SHP77 treated with DMSO at 0.1 percent for 48 hours (cell line): Measurements from ENCODE around the gene ATP6V0C.
"Not testable (repeated sequence)": the region's sequence is repeated elsewhere in the genome, so short reads cannot be mapped to it uniquely, and the experiment has no call there.

Experiments
- DNase-seq: peaks from one replicate; lab custom pipeline; 2025; lab: John Stamatoyannopoulos, UW

ATP6V0C gene

DNA sequence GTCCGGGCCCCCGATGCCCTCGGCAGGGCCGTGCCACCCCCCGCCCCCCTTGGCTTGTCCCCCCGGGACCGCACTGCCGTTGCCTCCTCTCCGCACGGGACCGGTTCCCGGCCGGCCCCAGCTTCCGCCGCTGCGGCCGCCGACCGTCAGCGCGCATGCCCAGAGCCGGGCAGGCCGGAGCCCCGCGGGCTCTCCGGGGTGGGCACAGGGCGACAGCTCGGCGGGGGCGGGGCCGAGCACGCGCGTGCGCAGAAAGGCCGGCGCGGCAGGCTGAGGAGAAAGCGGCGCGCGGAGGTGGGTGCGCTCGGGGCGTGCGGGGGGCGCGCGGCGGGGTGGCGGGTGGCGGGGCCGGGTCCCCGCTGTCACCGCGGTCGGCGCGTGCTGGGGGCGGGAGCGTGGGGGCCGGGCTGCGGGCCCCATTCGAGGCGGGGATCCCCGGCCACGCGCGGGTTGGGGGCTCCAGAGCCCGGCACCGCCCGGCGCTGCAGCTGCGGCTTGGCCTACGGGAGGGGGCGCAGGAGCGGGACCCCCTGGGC lies 38.8 kb upstream of the ATP6V0C start, which contains the start of gene TBC1D24:
Gene TBC1D24, plus strand, starts transcription at position 251 of the 536 bp plus-strand sequence. CDS start 21,022 bp downstream, outside the sequence.
- peak; percentile 20 for DNase-seq

DNA sequence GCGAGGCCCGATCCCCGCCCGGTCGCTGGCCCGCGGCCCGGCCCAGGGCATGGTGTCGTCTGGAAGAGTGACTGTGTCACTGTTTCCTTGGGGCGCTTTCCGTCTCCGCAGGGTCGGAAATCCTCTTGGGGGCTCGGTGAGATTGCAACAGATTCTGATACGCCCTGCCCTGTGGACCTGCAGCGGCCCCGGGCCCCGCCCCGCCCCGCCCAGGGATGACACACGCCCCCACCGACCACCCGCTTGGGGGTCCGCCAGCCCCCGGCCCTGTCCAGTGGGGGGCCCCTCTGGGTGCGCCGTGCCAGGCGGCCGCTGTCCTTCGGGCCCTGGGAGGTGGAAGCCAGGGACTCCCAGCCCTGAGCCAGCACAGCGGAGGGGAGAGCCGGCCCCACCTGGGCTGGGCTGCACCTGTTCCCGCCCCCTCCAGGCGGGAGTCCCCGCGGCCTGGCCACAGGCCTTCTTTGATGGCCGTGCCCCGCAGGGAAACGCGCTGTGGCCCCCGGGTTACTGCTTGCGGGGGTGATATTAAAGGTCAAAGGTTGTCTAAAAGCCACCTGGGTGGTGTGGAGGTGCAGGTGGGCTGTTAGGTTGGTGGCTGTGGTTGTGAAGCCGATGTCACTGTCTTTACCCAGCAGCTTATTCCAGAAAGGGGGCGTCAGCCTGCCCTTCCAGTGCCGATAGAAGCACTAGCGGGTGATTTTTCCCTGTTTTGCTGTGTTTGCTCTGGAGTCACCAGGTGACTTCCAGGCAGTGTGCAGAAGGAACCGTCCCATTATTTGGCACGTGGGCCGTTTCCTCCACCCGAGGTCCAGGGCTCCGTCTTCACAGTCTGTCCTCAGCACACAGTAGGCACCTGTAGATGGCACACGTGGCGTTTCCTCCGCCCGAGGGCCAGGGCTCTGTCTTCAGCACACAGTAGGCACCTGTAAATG lies 38.1 kb upstream of the ATP6V0C start:
- no peak for DNase-seq

DNA sequence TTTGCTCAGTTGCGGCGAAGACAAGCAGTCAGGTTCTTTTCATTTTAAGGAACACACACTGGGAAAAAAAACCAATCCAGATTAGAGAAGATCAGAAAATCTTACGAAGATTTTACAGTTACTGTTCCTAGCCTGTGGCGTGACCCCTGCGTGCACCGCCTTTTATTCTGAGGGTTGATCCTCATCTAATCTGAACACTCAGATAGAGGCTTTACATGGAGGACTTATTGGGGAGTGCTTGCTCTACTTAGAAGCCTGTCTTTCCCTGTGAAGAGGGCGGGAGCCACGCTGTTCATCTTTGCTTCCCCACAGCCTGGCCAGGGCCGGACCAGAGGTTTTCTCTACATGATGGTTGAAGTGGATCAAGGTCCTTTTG lies 37.4 kb upstream of the ATP6V0C start:
- no peak for DNase-seq

DNA sequence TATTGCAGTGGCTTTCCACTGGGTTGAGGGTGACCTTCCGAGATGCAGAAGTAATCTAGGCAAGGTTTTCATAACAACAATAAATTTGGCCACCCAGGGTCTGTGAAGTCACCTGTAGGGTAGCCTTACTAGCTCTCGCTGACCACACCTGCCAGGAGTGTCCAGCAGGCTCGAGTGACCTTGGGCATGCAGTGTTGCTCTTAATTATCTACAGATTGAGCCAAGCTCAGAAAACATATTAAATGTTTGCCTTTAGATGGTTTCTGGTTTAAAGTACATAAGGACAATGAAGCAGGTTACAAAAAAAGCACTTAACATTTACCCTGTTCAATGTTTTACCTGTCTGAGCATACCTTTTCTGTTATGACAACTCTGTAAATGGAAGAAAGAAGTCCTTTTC lies 37.0 kb upstream of the ATP6V0C start:
- DNase-seq, result no peak

DNA sequence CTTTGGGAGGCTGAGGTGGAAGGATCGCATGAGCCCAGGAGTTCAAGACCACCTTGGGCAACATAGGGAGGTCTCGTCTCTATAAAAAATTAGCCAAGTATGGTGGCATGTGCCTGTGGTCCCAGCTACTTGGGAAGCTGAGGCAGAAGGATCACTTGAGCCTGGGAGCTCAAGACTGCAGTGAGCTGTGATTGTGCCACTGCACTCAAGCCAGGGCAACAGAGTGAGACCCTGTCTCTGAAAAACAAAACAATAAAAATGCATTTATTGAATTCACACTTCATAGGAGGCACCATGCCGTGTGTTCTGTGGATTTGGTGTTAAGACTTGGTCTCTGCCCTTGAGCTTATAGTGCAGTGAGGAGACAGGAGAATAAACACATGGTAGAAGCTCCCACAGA lies 36.4 kb upstream of the ATP6V0C start:
- DNase-seq, result no peak

DNA sequence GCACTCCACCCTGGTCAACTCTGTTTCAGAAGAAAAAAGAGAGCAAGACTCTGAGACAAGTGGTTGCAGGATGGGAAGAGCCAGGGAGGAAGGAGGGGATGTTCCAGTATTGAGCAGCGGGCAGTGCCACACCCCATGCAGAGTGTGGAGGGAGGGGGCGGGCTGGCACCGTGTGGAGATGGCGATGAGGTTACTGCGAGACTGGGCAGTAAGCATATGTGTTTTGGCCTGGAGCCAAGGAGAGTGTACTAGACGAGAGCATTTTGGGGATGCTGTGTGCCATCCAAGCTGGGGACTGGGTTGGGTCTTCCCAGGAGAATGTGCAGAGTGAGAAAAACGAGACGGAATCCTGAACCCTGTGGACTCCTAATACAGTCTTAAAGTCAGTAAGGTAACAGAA lies 35.5 kb upstream of the ATP6V0C start:
- no peak for DNase-seq

DNA sequence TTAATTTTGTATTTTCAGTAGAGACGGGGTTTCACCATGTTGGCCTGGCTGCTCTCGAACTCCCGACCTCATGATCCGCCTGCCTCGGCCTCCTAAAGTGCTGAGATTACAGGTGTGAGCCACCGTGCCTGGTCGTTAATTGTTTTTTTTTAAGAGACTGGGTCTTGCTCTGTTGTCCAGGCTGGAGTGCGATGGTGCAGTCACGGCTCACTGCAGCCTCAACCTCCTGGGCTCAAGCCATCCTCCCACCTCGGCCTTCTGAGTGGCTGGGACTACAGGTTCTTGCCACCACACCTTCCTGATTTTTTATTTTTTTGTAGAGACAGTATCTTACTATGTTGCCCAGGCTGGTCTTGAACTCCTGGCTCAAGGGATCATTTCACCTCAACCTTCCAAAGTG lies 33.8 kb upstream of the ATP6V0C start:
- DNase-seq, result not testable (repeated sequence)

DNA sequence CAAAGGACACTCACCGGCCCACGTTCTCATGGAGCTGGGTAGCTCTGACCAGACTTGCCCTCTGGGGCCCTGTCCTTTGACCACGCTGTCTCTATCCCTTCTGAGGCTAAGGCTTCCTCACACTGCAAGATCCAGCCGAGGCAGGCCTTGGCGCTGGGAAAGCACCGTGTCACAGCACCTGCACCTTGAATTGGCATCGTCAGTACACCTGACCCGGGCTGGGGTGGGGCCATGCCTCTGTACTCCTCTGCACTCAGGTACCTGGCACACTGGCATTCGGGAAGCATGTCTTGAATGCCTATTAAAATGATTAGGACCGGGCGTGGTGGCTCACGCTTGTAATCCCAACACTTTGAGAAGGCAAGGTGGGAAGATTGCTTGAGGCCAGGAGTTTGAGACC lies 32.8 kb upstream of the ATP6V0C start:
- no peak for DNase-seq

DNA sequence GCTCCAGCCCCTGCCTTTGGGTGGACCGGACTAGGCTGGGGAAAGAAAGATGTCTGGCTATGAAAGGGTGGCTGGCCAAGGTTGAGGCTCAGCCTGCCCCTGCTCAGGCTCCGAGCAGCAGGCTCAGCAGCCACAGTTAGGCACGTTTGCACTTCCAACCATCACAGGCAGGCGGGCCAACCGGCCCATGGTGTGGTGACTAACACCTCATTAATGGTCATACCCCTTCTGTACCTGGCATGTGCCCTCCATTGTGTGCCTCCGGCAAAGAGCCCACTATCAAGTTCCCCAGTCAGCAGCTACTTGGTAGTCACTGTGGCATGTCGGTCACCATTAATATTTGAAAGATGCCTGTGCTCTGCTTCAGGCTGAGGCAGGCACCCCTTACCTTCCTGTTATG lies 32.1 kb upstream of the ATP6V0C start:
- DNase-seq, result no peak

DNA sequence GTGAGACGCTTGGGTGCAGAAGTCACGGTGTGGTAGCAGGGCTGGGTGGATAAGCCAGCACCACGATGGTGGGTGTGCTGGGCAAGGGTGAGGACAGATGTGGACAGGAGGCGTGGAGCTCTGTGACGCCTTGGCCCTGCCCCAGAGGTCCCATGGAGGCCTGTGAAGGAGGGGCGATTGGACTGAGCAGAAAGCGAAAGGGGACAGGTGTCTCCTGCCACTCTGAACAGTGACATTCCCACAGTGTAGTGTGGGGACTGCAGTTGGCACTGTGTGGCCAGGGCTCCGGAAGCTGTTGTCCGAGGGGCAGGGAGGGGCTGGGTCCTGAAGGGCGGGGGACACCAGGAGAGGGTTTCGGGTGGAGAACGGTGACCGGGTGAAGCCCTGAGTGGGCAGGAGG lies 31.5 kb upstream of the ATP6V0C start:
- DNase-seq, result no peak

DNA sequence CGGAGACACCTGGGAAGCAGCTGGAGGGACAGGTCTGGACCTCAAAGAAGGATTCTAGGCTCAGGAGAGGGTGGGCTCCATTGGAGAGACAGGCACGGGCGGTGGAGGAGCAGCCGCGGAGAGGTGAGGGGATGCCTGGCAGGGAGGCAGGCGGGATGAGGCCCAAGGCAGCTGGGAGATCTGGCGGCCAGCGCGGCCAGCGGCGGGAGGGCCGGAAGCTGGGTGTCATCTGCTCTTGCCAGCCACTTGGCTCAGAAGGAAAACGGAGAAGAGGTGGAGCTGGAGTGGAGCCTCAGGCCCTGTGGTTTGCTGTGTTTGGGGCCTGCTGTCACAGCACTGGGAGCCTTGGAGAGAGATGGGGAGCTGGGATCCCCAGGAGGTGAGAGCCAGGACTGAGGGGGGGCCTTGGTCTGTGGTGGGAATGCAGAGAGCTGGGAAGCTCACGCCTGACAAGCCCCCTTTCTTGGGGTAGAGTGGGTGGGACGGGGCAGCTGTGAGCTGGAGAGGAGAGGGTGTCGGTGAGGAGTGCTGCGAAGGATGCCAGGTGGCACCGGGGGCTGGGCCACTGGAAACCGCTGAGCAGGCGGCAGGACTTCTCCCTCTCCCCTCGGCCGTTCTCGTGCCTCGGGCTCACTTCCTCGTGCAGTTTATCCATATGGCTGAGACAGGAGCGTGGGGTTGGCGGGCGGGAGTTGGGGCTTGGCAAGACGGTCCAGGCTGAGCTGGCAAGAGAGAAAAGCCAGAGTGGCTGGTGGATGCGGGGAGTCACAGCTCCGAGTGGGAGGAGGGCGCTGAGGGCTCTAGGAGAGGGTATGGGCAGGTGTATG lies 30.8 kb upstream of the ATP6V0C start:
- DNase-seq, result no peak

DNA sequence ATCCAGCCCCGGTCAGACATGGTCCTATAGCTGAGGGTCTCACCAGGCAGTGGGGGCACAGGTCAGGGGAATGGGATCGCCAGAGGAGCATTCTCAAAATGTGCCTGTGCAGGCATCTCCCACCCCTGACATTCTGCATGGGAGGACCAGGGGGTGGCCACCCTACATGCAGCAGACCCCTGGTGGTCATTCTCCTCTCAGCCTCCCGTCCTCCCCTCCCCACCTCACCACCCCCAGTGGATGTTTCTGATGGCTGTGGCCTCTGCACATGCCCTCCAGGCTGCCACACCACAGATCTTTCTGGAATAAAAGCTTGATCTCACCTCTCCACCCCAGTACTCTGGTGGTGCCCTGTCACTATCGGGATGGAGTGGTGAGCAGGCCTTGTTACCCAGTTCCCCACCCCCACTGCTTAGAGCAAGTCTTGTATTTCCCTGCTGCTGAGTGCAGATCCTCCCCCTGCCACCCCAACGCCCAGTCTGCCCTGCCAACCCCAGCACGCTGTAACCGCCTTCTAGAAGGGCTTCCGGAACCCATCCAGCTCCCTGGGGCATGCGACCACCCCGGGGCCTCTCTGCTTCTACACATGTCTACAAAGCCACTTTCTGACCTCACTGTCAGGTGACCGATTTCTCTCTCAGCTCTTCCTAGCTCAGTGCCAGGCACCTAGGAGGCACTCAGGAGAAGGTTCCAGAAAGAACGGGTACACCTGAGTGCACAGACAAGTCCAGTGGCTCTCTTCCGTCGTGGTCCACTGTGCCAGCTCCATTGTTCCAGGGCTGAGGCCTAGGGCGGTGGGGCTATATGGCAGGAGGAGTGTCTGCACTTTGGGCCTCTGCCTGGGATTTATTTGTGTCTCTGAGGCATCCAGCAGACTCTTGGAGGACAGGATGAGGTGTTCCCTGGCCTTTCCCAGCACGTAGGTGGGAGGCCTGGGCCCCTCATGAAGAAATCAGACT lies 29.5 kb upstream of the ATP6V0C start:
- DNase-seq, result no peak

DNA sequence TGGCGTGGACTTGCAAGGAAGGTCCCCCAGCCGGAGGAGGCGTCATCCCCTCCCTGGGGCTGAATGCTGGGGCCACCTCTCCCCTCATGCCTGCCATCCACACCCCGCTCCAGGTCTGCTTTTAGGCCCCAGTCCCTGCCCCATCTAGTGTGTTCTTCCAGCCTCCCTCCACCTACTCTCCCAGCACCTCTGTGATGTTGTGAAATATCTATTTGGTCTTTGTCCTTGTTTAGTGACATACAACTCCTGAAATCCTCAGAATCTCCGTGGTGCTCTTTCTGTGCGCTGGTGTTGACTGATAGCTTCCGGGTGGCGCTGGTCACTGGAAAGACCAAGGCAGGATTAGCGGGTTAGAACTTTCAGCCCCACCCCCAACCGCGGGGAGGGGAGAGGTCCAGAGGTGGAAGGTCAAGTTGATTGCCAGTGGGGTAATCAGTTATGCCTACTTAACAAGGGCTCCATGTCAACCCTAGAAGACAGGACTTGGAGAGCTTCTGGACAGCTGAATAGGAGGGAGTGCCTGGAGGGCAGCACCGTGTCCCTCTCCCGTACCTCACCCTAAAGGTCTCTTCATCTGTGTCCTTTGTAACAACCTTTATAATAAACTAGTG lies 28.7 kb upstream of the ATP6V0C start:
- DNase-seq, result no peak

DNA sequence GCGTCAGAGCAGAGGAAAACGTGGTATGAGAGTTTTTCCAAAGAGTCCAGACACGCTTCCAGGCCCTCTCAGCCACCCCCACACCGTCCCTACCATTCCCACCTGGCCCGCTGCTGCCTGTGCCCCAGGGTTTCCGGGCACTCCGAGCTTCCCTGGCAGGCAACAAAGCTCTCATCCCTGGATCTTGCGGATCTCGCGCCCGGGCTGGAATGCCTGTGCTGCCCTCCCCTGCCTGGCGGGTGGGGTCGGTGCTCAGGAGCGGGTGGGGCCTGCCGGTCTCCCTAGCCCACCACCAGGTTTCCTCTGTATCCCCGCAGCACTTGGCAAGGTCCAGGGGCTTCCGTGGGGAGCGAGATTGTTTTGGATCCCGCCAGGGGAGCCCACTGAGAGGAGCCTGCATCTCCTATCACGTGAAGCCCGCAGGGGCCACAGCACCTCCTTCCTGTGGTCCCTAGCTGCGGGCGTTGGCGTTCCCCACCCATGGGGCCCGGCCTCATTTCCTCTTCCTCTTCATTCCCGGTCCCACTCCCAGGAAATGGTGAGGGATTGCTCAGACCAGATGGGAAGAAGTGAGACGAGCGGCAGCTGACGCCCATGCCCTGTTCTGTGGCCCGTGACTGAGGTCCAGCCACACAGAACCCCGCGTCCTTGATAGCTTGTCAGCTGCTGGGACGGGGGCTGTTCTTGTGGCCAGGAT lies 27.8 kb upstream of the ATP6V0C start:
- DNase-seq, result no peak

DNA sequence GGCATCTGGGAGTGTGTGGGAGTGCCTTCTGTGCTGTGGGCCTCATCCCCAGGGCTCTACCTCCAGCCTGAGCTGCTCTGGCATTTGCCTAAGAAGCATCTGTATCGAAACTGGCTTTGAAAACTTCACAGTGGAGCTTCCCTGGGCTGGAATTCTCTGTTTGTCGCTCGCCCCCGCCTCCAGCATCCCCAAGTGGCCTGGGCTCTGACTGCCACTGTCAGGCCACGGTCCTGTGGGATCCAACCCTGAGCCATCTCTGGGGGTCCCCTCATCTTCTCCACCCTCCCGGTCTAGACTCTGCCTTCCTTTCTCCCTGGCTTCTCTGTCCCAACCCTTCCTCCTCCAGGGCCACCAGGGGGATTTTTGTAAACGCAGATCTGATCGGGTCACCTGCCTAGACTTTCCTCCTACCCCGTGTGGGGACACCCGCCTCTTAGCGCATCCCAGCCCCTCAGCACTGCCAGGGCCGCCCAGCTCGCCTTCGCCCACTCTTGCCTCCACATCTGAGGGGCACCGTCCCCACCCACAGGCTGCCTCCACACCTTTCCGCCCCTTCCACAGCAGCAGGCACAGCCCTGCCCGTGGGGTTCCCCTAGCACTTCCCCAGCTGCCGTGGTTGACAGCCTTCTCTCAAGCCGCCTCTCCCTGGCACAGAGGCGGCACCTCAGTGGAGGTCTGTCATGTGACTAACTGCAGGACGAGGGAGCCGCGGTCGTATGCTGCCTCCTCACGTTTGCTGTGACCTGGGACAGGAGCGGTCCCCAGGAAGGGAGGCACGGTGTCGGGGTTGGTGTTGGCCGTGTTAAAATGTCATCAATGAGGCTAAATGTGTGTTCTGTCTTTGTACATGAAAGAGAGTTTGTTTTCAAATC lies 26.9 kb upstream of the ATP6V0C start:
- DNase-seq, result no peak

DNA sequence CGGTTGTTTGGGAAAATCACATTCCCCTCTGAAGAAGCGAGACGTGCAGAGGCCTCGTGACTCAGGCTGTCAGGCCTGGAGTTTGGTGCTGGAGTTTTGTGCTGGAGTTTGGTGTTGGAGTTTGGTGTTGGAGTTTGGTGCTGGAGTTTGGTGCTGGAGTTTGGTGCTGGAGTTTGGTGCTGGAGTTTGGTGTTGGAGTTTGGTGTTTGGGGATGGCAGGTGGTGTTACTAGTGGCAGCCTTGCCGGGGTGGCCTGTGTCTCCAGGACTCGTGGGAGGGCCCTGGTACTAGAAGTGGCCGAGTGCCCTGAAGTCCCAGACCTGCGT lies 26.3 kb upstream of the ATP6V0C start:
- no peak for DNase-seq

DNA sequence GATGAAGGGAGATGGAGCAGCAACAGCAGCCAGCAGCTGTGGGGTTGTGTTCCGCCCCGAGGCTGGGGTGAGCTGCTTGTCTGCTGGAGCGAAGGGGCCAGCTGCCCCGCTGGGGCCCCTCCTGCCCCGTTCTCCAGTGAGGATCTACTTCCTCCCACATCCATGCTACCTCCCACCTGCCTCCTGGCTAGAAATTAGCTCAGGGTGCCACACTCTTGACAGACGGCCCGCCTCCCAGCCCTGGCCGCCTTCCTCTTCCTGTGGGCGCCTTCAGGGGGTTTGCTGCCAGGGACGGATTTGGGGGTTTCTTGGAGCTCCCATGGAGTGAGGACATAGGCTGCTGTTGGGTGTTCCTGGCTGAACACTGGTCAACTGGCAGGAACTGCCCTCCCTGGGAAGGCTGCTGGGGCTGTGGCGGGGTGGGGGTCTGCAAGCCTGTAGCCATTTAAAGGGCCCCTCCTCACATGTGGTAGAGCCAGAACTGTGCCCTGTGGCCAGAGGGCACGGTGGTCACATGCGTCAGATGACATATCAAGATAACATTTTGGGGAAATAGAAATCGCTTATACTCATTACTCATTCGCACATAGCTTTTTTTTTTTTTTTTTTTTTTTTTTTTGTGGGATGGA lies 25.7 kb upstream of the ATP6V0C start:
- no peak for DNase-seq

DNA sequence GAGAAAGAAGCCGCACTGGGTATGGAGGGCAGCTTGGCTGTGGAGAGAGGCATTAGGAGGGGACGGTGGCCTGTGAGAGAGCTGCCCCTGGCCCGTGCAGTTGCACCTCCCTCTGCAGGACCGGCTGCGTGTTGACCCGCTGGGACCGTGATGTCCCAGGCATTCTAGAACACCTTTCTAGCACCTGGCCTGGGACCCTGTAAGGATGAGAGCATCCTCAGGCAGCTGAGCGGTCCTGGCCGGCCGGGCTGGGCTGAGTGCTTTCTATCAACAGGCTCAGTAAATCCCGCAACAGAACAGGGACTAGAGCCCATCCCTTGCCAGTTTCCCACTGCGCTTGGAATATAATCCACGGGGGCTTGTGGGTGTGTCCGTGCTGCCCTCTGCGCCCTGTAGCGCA lies 24.2 kb upstream of the ATP6V0C start:
- no peak for DNase-seq
